T-cell (primary cell): ENCODE data around the gene SPAG5. TPM values are rescaled to one million over a fixed set of nuclear protein-coding genes. Genes with fewer than 3 reads are reported as not detected.
A peak's percentile ranks its signal among the peaks of the same experiment; 100 is the strongest.
"Not testable (repeated sequence)": the region's sequence is repeated elsewhere in the genome, so short reads cannot be mapped to it uniquely, and the experiment has no call there.

Experiments
- ATAC-seq, 4 experiments: fragments of 200-7000 bp in 3 of 4; fragments of 150-1000 bp in 1 of 4; cut with Tn5 transposase; replicated peaks in 1 of 4; 1 replicate in 3 of 4; 2 replicates in 1 of 4; pipeline ENCODE4 v1.10.0; 2021; ENCODE audit warnings: moderate library complexity in 3 of 4, mild to moderate bottlenecking in 2 of 4, moderate number of reproducible peaks in 1 of 4
- CTCF ChIA-PET, 2 donors: fragments of 300-600 bp; sonication (Branson Sonifier 250); formaldehyde crosslinking; loops; one replicate each; lab custom pipeline; 2022; ENCODE audit warnings: antibody characterized with exemption in 2 of 2; lab: Charles Lee
- POLR2A ChIA-PET, 2 donors: fragments of 300-600 bp; sonication (Branson Sonifier 250); formaldehyde crosslinking; loops; one replicate each; lab custom pipeline; 2022; ENCODE audit warnings: antibody characterized with exemption in 2 of 2; lab: Charles Lee
- DNase-seq, 35 experiments: peaks; one replicate each; pipeline versions ENCODE4 v3.0.0 to v3.0.0-alpha.2; 2013 to 2023
- H3K27ac ChIP-seq: one replicate; pipeline ENCODE4 v1.5.1; 2013; ENCODE audit warnings: low read length
- H3K27me3 ChIP-seq, 2 experiments: replicated peaks in 1 of 2; 1 replicate in 1 of 2; 2 replicates in 1 of 2; pipeline versions ENCODE4 v1.6.1 to v1.7.0; 2013; ENCODE audit warnings: low read length in 1 of 2, mixed read lengths in 1 of 2; ENCODE audit not compliant: control insufficient read depth in 2 of 2, insufficient read depth in 2 of 2; ENCODE audit errors: extremely low read depth in 1 of 2
- H3K36me3 ChIP-seq, 2 donors: 1 replicate in 1 of 2; 2 replicates in 1 of 2; pipeline versions ENCODE4 v1.6.1 to v1.7.0; 2013; ENCODE audit warnings: low read length in 1 of 2; ENCODE audit not compliant: control insufficient read depth in 2 of 2, insufficient read depth in 1 of 2; ENCODE audit errors: extremely low read depth in 1 of 2
- H3K4me1 ChIP-seq, 2 experiments: 1 replicate in 1 of 2; 2 replicates in 1 of 2; pipeline versions ENCODE4 v1.6.1 to v1.7.0; 2013; ENCODE audit warnings: low read length in 2 of 2, mixed read lengths in 1 of 2; ENCODE audit not compliant: insufficient read depth in 2 of 2, control insufficient read depth in 1 of 2; ENCODE audit errors: extremely low read depth in 1 of 2
- H3K4me3 ChIP-seq, 2 donors: 1 replicate in 1 of 2; 2 replicates in 1 of 2; pipeline versions ENCODE4 v1.5.1 to v1.7.0; 2013; ENCODE audit warnings: mild to moderate bottlenecking in 2 of 2, low read length in 1 of 2, moderate library complexity in 1 of 2; ENCODE audit not compliant: control insufficient read depth in 1 of 2; ENCODE audit errors: extremely low read depth in 1 of 2
- H3K9me3 ChIP-seq: 2 replicates; pipeline ENCODE4 v1.7.0; 2013
- H3K27ac Mint-ChIP-seq, 2 donors: one replicate each; pipeline ENCODE4 v1.8.0; 2020 to 2021; ENCODE audit warnings: mild to moderate bottlenecking in 2 of 2, mixed read lengths in 2 of 2
- H3K27me3 Mint-ChIP-seq, 2 donors: one replicate each; pipeline ENCODE4 v1.8.0; 2021 to 2022; ENCODE audit warnings: mixed read lengths in 2 of 2
- H3K36me3 Mint-ChIP-seq: one replicate; pipeline ENCODE4 v1.8.0; 2021; ENCODE audit warnings: mixed read lengths
- H3K4me1 Mint-ChIP-seq, 3 donors: one replicate each; pipeline ENCODE4 v1.8.0; 2020 to 2022; ENCODE audit warnings: mixed read lengths in 3 of 3, mild to moderate bottlenecking in 1 of 3
- H3K4me3 Mint-ChIP-seq, 3 donors: one replicate each; pipeline ENCODE4 v1.8.0; 2020 to 2022; ENCODE audit warnings: mild to moderate bottlenecking in 3 of 3, mixed read lengths in 3 of 3, moderate library complexity in 3 of 3
- H3K9me3 Mint-ChIP-seq, 3 donors: one replicate each; pipeline ENCODE4 v1.8.0; 2020 to 2022; ENCODE audit warnings: mixed read lengths in 3 of 3
- WGBS: methylation state at CpG from one replicate; pipeline ENCODE4 v1.1.5; 2013; ENCODE audit warnings: missing lambda C conversion rate; ENCODE audit not compliant: insufficient coverage; 5-methylcytosine and 5-hydroxymethylcytosine counted together
- total RNA-seq, 35 experiments: library from RNA in 6 of 35; stranded (reverse) in 6 of 35; fragments of 120-200 nt in 1 of 35; gene quantifications; one replicate each; pipeline versions ENCODE4 v1.2.1 to v1.2.4 and lab custom pipeline; 2013 to 2026

Gene SPAG5
- total RNA-seq, 5 donors from 2014 or later (not counting 1 experiment from before 2014, with no cell fraction given): 7.7 to 26.5 (median 10.3) TPM

- H3K4me1 Mint-ChIP-seq: peaks cover 29 to 39% (median 38%) of the 10 kb centered on the region in 3 donors
- DNase-seq (peak; percentile 95 to 100 (median 98)), ATAC-seq (peak; percentile 96 to 99 (median 96))
- H3K27ac Mint-ChIP-seq: peak within 1 kb of the TSS; percentile 87 to 95
- ChIA-PET POLR2A (interaction anchor here in 1 of 2 donors (0.6 to 1.4 kb wide), 3 partner anchors 23 to 106 kb away, joined by 3 to 15 read pairs (median 3); no protein-coding TSS in a partner anchor), CTCF (interaction anchor here (0.6 to 2.0 kb wide), 8 partner anchors 19 to 567 kb away, joined by 3 to 9 read pairs (median 4); partner anchors contain the start of gene SPAG5 (in 1 of the 2))
- no peaks in the 10 kb centered on the region for H3K9me3 Mint-ChIP-seq
- H3K4me3 Mint-ChIP-seq: peak within 1 kb of the TSS; percentile 78 to 85 (median 80)
- Histone ChIP-seq H3K27ac (peak within 1 kb of the TSS; percentile 54), H3K36me3 (peaks cover 8 to 10% of the 10 kb centered on the region in 2 donors), H3K4me1 (peaks cover 8 to 33% of the 10 kb centered on the region in 2 experiments), H3K27me3 (no peaks in the 10 kb centered on the region), H3K4me3 (peak within 1 kb of the TSS; percentile 38 to 40), H3K9me3 (no peaks in the 10 kb centered on the region)
- H3K27me3 Mint-ChIP-seq: no peaks in the 10 kb centered on the region
- 7% methylated on average over 16 of the region's 26 CpGs for WGBS
- peaks cover 4% of the 10 kb centered on the region for H3K36me3 Mint-ChIP-seq
Measured at GRCh38 chr17:28576758-28577465, 21.9 kb downstream of the SPAG5 start, which contains the start of gene ALDOC. Gene ALDOC (minus strand): TSS chr17:28576895. CDS start chr17:28575532, 1,363 bp downstream.

DNA sequence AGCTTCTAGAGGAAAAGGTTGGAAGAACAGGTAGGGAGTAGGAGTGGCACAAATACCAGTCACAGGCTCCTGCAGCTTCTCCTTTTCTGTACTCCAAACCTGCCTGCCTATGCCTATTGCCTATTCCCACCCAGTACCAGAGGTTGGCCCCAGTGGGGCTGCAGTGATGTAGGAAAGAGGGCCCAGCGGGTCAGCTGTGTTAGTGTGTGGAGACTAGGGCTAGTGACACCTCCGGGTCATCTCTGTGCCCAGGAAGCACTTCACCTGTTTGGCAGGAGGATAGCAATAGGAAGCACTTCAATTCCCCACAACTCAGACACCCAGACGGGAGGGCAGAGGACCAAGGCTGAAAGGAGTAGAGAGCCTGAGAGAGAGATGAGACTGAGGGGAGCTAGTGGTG, 22.8 kb downstream of the SPAG5 start:
- not testable (repeated sequence) for ATAC-seq, H3K27me3 Mint-ChIP-seq, H3K27ac ChIP-seq, H3K9me3 Mint-ChIP-seq, H3K4me3 ChIP-seq, DNase-seq, H3K27me3 ChIP-seq, H3K36me3 Mint-ChIP-seq, H3K9me3 ChIP-seq
- peak overlapping the region; percentile 87 to 95 for H3K27ac Mint-ChIP-seq
- H3K4me3 Mint-ChIP-seq: peak overlapping the region; percentile 78 to 85 (median 80)
- Histone ChIP-seq H3K36me3 (peaks cover 8 to 10% of the 10 kb centered on the region in 2 donors), H3K4me1 (peaks cover 10 to 38% of the 10 kb centered on the region in 2 experiments)
- H3K4me1 Mint-ChIP-seq: peaks cover 34 to 43% (median 41%) of the 10 kb centered on the region in 3 donors
- ChIA-PET POLR2A (interaction anchor here in 1 of 2 donors (1.1 kb wide), 2 partner anchors 24 to 27 kb away, joined by 3 to 4 read pairs; no protein-coding TSS in a partner anchor), CTCF (interaction anchor here in 1 of 2 donors (2.0 kb wide), 1 partner anchor 26 kb away, joined by 6 read pairs; no protein-coding TSS in a partner anchor)
- WGBS: no CpG with 5 or more reads among the region's 3 CpGs

DNA sequence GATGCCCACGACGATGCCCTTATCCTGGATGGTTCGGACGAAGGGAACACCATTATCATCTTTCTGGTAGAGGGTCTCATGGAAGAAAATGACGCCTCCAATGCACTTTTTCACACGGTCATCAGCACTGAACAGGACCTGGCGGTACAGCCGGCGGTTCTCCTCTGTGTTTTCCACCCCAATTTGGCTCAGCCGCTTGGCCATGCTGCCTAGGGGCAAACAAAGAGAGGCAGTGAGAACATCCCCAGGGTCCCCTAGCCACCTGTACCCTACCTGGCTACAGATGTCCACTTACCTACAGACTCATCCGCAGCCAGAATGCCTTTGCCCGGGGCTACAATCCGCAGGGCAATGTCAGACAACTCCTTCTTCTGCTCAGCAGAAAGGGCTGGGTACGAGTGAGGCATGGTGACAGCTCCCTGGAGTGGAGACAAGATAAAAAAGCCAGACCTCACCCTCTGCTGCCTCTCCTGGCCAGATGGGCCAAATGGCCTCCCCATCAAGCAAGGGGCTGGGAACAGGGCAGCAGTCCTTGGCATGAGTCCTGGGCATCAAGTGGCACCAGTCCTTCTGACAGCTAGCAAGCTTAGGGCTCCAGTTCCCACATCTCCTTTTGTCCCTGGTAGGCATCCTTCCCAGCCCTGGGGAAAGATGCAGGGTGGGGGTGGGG, 23.6 kb downstream of the SPAG5 start:
- Mint-ChIP-seq H3K27me3 (no peaks in the 10 kb centered on the region), H3K9me3 (no peaks in the 10 kb centered on the region), H3K4me1 (peaks cover 37 to 49% (median 47%) of the 10 kb centered on the region in 3 donors), H3K4me3 (no peak overlapping the region), H3K36me3 (peaks cover 4% of the 10 kb centered on the region), H3K27ac (no peak overlapping the region)
- Histone ChIP-seq H3K27ac (no peak overlapping the region), H3K4me1 (peaks cover 13 to 42% of the 10 kb centered on the region in 2 experiments), H3K9me3 (no peaks in the 10 kb centered on the region), H3K27me3 (no peaks in the 10 kb centered on the region), H3K4me3 (no peak overlapping the region), H3K36me3 (peaks cover 8 to 10% of the 10 kb centered on the region in 2 donors)
- no peak for DNase-seq
- CTCF ChIA-PET: interaction anchor here in 1 of 2 donors (2.0 kb wide), 1 partner anchor 26 kb away, joined by 6 read pairs; no protein-coding TSS in a partner anchor
- 98% methylated on average over 12 of the region's 14 CpGs for WGBS
- POLR2A ChIA-PET: interaction anchor here (0.6 to 1.1 kb wide), 2 partner anchors 9 to 24 kb away, joined by 4 to 6 read pairs; no protein-coding TSS in a partner anchor
- no peak for ATAC-seq

DNA sequence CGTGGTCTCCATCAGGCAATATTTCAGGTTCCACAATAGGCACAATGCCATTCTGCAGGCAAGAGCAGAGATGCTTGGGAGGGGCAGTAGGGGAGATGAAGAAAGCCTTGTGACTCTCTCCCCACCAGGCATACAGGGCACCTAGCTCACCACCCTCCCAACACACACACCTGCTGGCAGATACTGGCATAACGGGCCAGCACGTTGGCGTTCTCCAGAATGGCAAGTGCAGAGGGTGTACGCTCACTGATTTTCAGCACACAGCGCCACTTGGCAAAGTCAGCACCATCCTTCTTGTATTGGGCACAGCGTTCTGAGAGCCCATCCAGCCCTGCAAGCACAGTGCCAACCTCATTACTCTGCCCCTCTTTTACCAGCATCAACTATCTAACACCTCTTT, 24.3 kb downstream of the SPAG5 start:
- H3K4me3 Mint-ChIP-seq: peak overlapping the region in 1 of 3 donors; percentile 21
- peaks cover 44 to 55% (median 54%) of the 10 kb centered on the region in 3 donors for H3K4me1 Mint-ChIP-seq
- 96% methylated on average over 6 of the region's 7 CpGs for WGBS
- no peaks in the 10 kb centered on the region for H3K9me3 ChIP-seq
- POLR2A ChIA-PET: no interaction called here
- DNase-seq (peak in 8 of 35 experiments; percentile 12 to 38 (median 28)), ATAC-seq (no peak)
- H3K4me3 ChIP-seq: no peak overlapping the region
- peaks cover 18 to 46% of the 10 kb centered on the region in 2 experiments for H3K4me1 ChIP-seq
- H3K9me3 Mint-ChIP-seq: no peaks in the 10 kb centered on the region
- H3K27me3 ChIP-seq: no peaks in the 10 kb centered on the region
- no peak overlapping the region for H3K27ac ChIP-seq
- no peaks in the 10 kb centered on the region for H3K27me3 Mint-ChIP-seq
- peaks cover 9% of the 10 kb centered on the region for H3K36me3 Mint-ChIP-seq
- no peak overlapping the region for H3K27ac Mint-ChIP-seq
- peaks cover 7 to 8% of the 10 kb centered on the region in 2 donors for H3K36me3 ChIP-seq
- CTCF ChIA-PET: no interaction called here

GRCh38 chr17:28573966-28574480, 24.8 kb downstream of the SPAG5 start:
- 99% methylated on average over 6 of the region's 6 CpGs for WGBS
- DNase-seq (no peak), ATAC-seq (no peak)
- H3K4me1 ChIP-seq: peaks cover 18 to 51% of the 10 kb centered on the region in 2 experiments
- Mint-ChIP-seq H3K4me3 (peak overlapping the region in 1 of 3 donors; percentile 21), H3K27ac (no peak overlapping the region), H3K9me3 (no peaks in the 10 kb centered on the region), H3K4me1 (peaks cover 48 to 60% (median 57%) of the 10 kb centered on the region in 3 donors), H3K27me3 (no peaks in the 10 kb centered on the region), H3K36me3 (peaks cover 10% of the 10 kb centered on the region)
- no peak overlapping the region for H3K4me3 ChIP-seq
- no peaks in the 10 kb centered on the region for H3K9me3 ChIP-seq
- POLR2A ChIA-PET: no interaction called here
- H3K27me3 ChIP-seq: no peaks in the 10 kb centered on the region
- peaks cover 5 to 8% of the 10 kb centered on the region in 2 donors for H3K36me3 ChIP-seq
- H3K27ac ChIP-seq: no peak overlapping the region
- CTCF ChIA-PET: no interaction called here

GRCh38 chr17:28573521-28573920, 25.3 kb downstream of the SPAG5 start:
- Mint-ChIP-seq H3K4me1 (peaks cover 52 to 63% (median 60%) of the 10 kb centered on the region in 3 donors), H3K36me3 (peaks cover 12% of the 10 kb centered on the region), H3K27me3 (no peaks in the 10 kb centered on the region), H3K27ac (peak overlapping the region in 1 of 2 donors; percentile 92), H3K4me3 (no peak overlapping the region), H3K9me3 (no peaks in the 10 kb centered on the region)
- no peak overlapping the region for H3K4me3 ChIP-seq
- DNase-seq: no peak
- WGBS: 91% methylated on average over 9 of the region's 9 CpGs
- CTCF ChIA-PET: no interaction called here
- peaks cover 5 to 8% of the 10 kb centered on the region in 2 donors for H3K36me3 ChIP-seq
- POLR2A ChIA-PET: no interaction called here
- H3K27ac ChIP-seq: no peak overlapping the region
- no peaks in the 10 kb centered on the region for H3K27me3 ChIP-seq
- no peaks in the 10 kb centered on the region for H3K9me3 ChIP-seq
- ATAC-seq: no peak
- H3K4me1 ChIP-seq: peaks cover 18 to 56% of the 10 kb centered on the region in 2 experiments
